Measurements from ENCODE around the gene PLIN4.
A peak's percentile ranks its signal among the peaks of the same experiment; 100 is the strongest.

DNA sequence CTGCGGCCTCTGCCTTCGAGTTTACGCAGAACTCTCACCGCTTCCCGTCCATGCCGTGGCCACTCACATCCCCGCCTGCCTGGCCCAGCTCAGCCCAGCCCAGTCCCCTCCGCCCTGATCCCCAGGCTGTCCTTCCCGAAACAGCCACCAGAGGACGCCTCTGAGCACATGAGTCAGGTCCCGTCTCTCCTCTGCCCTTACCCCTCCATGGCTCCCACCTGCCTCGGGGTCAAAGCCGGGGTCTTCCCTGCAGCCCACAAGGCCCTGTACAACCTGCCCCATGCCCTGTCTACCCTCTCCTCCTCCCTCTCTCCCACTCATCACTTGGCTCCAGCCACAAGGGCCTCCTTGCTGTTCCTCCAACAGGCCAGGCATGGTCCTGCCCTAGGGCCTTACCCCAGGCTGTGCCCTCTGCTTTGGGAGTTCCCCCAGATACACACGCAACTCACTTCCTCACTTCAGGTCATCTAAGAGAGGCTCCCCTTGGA is 49.3 kb upstream of the PLIN4 start:
- TF ChIP-seq POLR2A (IDR thresholded peaks at IDR 0.05) (no peak), CTCF (IDR thresholded peaks at IDR 0.05) (peak in 1 of 3 experiments; percentile 43)

Measured in vagina (tissue), 2 donors.